ENCODE data around the gene ADAMTS14. TPM values are rescaled to one million over a fixed set of nuclear protein-coding genes. Genes with fewer than 3 reads are reported as not detected.
A peak's percentile ranks its signal among the peaks of the same experiment; 100 is the strongest.

The ADAMTS14 gene
- total RNA-seq, 6 experiments from 2014 or later, result 0.03 to 0.09 (median 0.05) TPM; not detected in 2

DNA sequence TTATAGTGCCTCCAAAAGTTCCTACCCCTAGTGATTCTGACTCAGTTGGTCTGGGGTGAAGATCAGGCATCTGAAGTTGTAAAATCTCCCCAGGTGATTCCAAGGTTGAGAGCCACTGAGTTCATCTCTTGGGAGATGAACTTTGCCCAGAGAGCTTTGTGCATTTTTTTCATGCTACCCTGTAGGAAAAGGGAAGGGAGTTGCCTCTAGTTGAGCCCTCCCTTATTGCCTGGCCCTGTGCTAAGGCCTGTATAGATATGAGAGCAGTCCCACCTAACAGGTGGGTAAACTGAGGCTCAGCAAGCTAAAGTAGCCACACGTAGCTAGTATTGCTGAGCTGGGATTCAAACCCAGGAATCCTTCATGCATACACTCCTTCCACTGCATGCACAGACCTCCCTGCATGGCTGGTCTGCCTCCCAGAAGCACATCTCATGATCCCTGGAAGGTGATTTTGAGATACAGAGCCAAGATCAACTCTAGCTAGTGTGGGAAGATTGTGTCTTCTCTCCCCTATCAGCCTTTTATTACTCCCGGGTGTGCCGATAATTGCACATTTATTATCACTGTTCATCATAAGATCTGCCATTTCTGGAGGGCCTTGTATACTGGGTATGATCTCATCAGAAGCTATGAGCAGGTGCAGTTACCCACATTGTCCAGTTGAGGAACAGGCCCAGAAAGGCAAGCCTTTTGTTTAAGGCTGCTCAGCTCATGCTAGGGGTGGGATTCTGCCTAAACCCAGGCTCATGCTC is 65.9 kb downstream of the ADAMTS14 start:
- Mint-ChIP-seq H3K9me3 (no peaks in the 10 kb centered on the region), H3K4me1 (ENCODE audit: low read depth) (peaks cover 3% of the 10 kb centered on the region), H3K27me3 (ENCODE audit: insufficient read depth) (peaks cover 25% of the 10 kb centered on the region), H3K4me3 (no peak overlapping the region), H3K27ac (no peak overlapping the region), H3K36me3 (ENCODE audit: low read depth) (no peaks in the 10 kb centered on the region)
- TF ChIP-seq, protein P1, sequence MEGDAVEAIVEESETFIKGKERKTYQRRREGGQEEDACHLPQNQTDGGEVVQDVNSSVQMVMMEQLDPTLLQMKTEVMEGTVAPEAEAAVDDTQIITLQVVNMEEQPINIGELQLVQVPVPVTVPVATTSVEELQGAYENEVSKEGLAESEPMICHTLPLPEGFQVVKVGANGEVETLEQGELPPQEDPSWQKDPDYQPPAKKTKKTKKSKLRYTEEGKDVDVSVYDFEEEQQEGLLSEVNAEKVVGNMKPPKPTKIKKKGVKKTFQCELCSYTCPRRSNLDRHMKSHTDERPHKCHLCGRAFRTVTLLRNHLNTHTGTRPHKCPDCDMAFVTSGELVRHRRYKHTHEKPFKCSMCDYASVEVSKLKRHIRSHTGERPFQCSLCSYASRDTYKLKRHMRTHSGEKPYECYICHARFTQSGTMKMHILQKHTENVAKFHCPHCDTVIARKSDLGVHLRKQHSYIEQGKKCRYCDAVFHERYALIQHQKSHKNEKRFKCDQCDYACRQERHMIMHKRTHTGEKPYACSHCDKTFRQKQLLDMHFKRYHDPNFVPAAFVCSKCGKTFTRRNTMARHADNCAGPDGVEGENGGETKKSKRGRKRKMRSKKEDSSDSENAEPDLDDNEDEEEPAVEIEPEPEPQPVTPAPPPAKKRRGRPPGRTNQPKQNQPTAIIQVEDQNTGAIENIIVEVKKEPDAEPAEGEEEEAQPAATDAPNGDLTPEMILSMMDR (IDR thresholded peaks at IDR 0.05), result peak; percentile 31
- no peak for DNase-seq

DNA sequence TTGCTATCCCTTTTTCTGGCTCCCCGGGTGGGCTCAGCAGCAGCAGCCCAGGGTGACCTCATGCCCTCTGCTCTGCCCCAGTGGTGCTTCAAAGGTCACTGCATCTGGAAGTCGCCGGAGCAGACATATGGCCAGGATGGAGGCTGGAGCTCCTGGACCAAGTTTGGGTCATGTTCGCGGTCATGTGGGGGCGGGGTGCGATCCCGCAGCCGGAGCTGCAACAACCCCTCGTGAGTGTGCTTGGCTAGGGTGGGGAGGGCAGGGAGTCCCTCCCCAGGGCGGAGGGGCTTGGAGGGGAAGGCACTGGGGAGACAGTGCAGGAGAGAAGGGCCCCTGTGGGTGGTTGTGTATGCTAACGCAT is 66.4 kb downstream of the ADAMTS14 start:
- no peaks in the 10 kb centered on the region; the same call in 1 of the 2 replicates for H3K4me1 Mint-ChIP-seq (ENCODE audit: low read depth)
- H3K27me3 Mint-ChIP-seq (ENCODE audit: insufficient read depth), result peaks cover 25% of the 10 kb centered on the region
- H3K4me3 Mint-ChIP-seq, result no peak overlapping the region
- no peaks in the 10 kb centered on the region for H3K9me3 Mint-ChIP-seq
- H3K36me3 Mint-ChIP-seq (ENCODE audit: low read depth), result no peaks in the 10 kb centered on the region
- no peak overlapping the region for H3K27ac Mint-ChIP-seq
- TF ChIP-seq, protein P1 (IDR thresholded peaks at IDR 0.05), result no peak; the same call in 1 of the 2 replicates
- DNase-seq, result no peak

DNA sequence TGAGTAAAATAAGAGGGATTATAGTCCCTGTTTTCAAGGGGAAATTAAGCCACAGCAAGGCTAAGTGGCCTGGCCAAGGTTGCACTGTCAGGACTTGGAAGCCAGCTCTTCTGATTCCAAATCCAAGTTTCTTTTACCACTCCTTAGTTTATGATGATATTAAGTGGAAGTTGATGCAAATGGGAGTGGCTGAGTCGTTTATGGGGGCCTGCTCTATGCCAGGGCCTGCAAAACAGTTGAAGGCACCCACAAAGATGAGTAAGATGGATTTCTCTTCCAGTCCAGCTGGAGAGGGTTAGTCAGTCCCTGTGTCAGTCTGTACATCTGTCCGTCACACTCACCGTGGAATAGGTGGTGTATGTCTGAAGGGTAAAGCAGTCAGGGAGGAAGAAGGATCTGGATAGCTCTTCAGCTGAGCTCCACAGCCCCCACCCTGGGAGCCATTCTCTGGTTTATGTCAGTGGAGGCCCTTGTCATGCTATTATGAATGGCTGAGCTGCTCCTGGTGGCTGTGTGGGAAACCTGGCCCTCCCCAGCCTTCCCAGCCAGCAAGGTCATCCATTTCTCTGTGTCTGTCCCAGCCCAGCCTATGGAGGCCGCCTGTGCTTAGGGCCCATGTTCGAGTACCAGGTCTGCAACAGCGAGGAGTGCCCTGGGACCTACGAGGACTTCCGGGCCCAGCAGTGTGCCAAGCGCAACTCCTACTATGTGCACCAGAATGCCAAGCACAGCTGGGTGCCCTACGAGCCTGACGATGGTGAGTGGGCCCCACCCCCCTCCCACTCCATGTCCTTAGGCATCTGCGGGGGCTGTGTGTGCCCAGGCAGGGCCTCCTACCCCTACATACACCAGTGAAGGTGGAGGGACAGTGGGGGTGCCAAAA is 68.3 kb downstream of the ADAMTS14 start:
- Mint-ChIP-seq H3K9me3 (no peaks in the 10 kb centered on the region), H3K4me3 (no peak overlapping the region), H3K27me3 (ENCODE audit: insufficient read depth) (peaks cover 25% of the 10 kb centered on the region), H3K27ac (no peak overlapping the region), H3K36me3 (ENCODE audit: low read depth) (no peaks in the 10 kb centered on the region), H3K4me1 (ENCODE audit: low read depth) (no peaks in the 10 kb centered on the region; the same call in 1 of the 2 replicates)
- TF ChIP-seq, protein P1 (IDR thresholded peaks at IDR 0.05), result no peak
- DNase-seq, result no peak

DNA sequence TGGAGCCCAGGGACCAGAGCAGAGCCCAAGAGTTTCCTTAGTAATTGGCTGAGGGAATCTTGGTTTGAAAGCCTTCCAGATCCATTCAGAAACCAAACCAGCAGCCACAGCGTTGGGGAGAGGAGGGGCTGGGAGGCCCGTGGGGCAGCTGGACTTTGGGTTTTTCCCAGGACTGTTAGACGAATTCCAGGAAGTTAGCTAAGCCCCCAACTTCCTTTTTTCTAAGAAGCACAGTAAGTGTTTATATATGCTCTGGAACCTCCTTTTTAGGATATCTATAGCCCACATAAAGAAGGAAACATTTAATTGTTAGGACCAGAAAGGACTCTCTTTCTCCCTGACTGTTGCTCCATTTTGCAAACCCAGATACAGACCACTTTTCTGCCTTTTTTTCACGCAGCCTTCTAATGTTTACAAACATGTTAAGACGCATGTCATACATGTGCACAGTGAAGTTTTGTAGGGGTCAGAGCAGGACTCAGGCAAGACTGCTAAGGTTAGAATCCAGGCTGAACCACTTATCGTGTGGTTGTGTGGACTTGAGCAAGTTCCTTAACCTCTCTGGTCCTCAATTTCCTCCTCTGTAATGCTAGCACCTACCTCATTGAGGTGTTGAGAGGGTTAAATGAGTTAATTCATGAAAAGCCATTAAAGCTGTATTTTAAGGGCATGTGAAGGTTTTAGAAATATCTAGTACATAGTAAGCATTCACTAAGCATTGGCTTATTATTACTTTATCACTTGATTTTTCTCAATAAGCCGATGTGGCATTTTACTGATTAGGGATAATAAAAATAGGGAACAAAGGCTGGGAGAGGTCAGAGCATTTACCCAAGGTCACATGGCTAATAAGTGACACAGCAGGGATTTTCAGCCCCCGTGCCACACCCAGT is 70.5 kb downstream of the ADAMTS14 start:
- no peaks in the 10 kb centered on the region for H3K9me3 Mint-ChIP-seq
- H3K4me1 Mint-ChIP-seq (ENCODE audit: low read depth), result no peaks in the 10 kb centered on the region; the same call in 1 of the 2 replicates
- peaks cover 29% of the 10 kb centered on the region for H3K27me3 Mint-ChIP-seq (ENCODE audit: insufficient read depth)
- TF ChIP-seq, protein P1 (IDR thresholded peaks at IDR 0.05), result no peak
- H3K4me3 Mint-ChIP-seq, result no peak overlapping the region
- no peak overlapping the region for H3K27ac Mint-ChIP-seq
- H3K36me3 Mint-ChIP-seq (ENCODE audit: low read depth), result no peaks in the 10 kb centered on the region
- DNase-seq, result no peak

DNA sequence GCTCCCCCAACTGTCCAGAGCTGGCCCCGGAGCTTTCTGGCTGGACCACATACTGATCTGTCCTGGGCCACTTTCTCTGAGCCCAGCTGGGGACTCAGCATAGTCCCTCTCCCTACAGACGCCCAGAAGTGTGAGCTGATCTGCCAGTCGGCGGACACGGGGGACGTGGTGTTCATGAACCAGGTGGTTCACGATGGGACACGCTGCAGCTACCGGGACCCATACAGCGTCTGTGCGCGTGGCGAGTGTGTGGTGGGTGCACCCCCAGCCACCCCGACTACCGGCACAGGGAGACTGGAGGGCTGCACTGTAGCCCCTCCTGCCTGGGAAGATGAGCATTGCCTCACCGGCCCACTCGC is 71.1 kb downstream of the ADAMTS14 start:
- Mint-ChIP-seq H3K27me3 (ENCODE audit: insufficient read depth) (peaks cover 29% of the 10 kb centered on the region), H3K9me3 (no peaks in the 10 kb centered on the region)
- TF ChIP-seq, protein P1 (IDR thresholded peaks at IDR 0.05), result no peak

More for the DNA sequence above, 71.1 kb downstream of the ADAMTS14 start:
- Mint-ChIP-seq H3K4me3 (no peak overlapping the region), H3K27ac (no peak overlapping the region), H3K36me3 (ENCODE audit: low read depth) (no peaks in the 10 kb centered on the region), H3K4me1 (ENCODE audit: low read depth) (no peaks in the 10 kb centered on the region; the same call in 1 of the 2 replicates)
- no peak for DNase-seq

All from HFFc6 (cell line).